ENCODE measurements around the gene ZNF518B. TPM values are rescaled to one million over a fixed set of nuclear protein-coding genes. Genes with fewer than 3 reads are reported as not detected.
A peak's percentile ranks its signal among the peaks of the same experiment; 100 is the strongest.

ZNF518B gene
- total and polyA plus RNA-seq, 3 experiments from 2014 or later = 7.5 to 18.7 (median 15.1) TPM

DNA sequence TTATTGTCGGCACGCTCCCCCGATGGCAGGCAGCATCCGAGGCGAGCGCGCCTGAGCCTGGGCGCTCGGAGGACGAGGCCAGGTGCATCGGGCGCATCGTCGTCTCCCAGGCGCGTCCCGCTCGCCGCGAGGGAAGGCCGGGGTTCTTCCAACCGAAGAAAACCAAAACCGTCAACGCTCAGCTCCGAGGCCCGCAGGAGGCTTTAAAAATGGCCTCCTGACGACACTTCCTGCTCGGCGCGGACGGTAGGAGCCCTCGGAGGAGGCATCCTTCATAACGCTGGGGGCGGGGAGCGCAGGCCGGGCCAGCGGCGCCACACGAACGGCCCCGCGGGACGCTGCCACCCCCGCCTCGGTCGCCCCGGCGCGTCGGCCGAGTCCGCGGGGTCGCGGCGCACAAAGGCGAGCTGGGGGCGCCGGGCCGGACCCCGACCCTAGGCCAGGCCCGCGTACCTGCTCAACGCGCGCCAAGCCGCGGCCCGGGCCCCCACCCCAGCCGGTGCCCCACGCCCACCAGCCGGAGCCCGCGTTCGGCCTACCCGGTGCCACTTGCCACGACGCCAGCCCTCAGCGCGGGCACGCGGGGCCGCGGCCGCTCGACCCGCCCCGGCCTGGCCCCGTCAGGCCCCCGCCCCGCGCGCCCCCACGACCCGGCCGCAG lies 501 bp downstream of the ZNF518B start:
- H3K36me3 Mint-ChIP-seq = peaks cover 20 to 31% (median 23%) of the 10 kb centered on the region in 3 donors
- ChIA-PET POLR2A (interaction anchor here (0.5 to 1.2 kb wide), 5 partner anchors 16 to 361 kb away, joined by 3 to 4 read pairs (median 3); partner anchors contain the start of gene WDR1), CTCF (interaction anchor here (1.6 kb wide), 1 partner anchor 438 kb away, joined by 4 read pairs; no protein-coding TSS in a partner anchor)
- peaks cover 37 to 74% (median 66%) of the 10 kb centered on the region in 3 donors for H3K4me1 Mint-ChIP-seq
- Histone ChIP-seq H3K4me1 (ENCODE audit: insufficient read depth, low read length) (peaks cover 29% of the 10 kb centered on the region), H3K36me3 (ENCODE audit: insufficient read depth, low read length) (peaks cover 8% of the 10 kb centered on the region), H3K4me3 (ENCODE audit: low read length) (peak overlapping the region; percentile 64), H3K9me3 (ENCODE audit: low read length) (peaks cover 3% of the 10 kb centered on the region), H3K27me3 (ENCODE audit: insufficient read depth, low read length, poor library complexity, severe bottlenecking) (no peaks in the 10 kb centered on the region), H3K27ac (ENCODE audit: low read depth, low read length) (peak overlapping the region; percentile 61)
- DNase-seq = peak; percentile 43 to 78 (median 60)
- peaks cover 0 to 9% (median 1%) of the 10 kb centered on the region in 5 donors for H3K9me3 Mint-ChIP-seq
- peak overlapping the region; percentile 61 to 95 (median 92) for H3K27ac Mint-ChIP-seq
- H3K4me3 Mint-ChIP-seq = peak overlapping the region; percentile 88 to 94 (median 88)
- H3K27me3 Mint-ChIP-seq = peaks cover under 1 to 2% of the 10 kb centered on the region in 2 donors

DNA sequence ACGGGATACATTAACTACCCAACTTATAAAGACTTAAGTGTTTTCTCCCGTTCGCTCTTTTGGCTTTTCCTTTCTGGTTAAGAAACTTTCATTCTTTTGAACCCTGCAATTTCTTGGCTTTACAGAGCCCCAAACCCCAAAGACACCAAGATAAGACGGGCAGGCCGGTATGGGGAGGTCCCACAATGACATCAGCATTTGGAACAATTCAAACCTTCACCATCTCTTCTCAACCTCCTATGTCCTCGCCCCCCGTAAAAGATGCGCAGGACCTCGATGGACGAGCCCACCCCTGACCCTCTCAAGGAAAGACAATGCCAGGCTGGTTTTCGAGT lies 999 bp downstream of the ZNF518B start:
- Histone ChIP-seq H3K27me3 (ENCODE audit: insufficient read depth, low read length, poor library complexity, severe bottlenecking) (no peaks in the 10 kb centered on the region), H3K4me3 (ENCODE audit: low read length) (peak overlapping the region; percentile 64), H3K4me1 (ENCODE audit: insufficient read depth, low read length) (peaks cover 26% of the 10 kb centered on the region), H3K36me3 (ENCODE audit: insufficient read depth, low read length) (peaks cover 8% of the 10 kb centered on the region), H3K27ac (ENCODE audit: low read depth, low read length) (peak overlapping the region; percentile 61), H3K9me3 (ENCODE audit: low read length) (peaks cover 3% of the 10 kb centered on the region)
- ChIA-PET CTCF (no interaction called here), POLR2A (interaction anchor here (1.2 kb wide), 1 partner anchor 40 kb away, joined by 3 read pairs; no protein-coding TSS in a partner anchor)
- DNase-seq = no peak
- Mint-ChIP-seq H3K9me3 (peaks cover 0 to 10% (median 0%) of the 10 kb centered on the region in 5 donors), H3K27ac (peak overlapping the region; percentile 61 to 95 (median 92)), H3K4me1 (peaks cover 33 to 72% (median 63%) of the 10 kb centered on the region in 3 donors), H3K27me3 (peaks cover 0 to 1% of the 10 kb centered on the region in 2 donors), H3K4me3 (peak overlapping the region; percentile 88 to 94 (median 88)), H3K36me3 (peaks cover 21 to 34% (median 23%) of the 10 kb centered on the region in 3 donors)

DNA sequence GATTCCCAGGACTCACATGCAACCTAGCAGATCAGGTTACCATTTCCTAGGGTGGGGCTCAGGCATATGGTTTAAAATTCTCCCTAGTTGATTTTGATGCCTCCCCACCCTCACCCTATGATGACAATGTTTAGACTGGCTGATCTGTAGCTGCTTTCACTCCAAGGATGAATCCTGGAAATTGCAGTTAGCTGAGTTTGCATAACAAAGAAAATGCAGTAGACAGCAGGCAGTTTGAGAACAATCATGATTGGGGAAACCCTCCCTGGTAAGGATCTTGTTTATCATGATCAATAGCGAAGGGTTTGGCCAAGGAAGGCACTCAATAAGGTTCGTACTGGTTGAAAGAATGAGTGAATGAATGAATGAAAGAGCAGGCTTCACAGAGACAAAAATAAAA lies 2.1 kb downstream of the ZNF518B start:
- POLR2A ChIA-PET = no interaction called here
- Histone ChIP-seq H3K27me3 (ENCODE audit: insufficient read depth, low read length, poor library complexity, severe bottlenecking) (no peaks in the 10 kb centered on the region), H3K4me1 (ENCODE audit: insufficient read depth, low read length) (peaks cover 20% of the 10 kb centered on the region), H3K4me3 (ENCODE audit: low read length) (no peak overlapping the region), H3K36me3 (ENCODE audit: insufficient read depth, low read length) (peaks cover 11% of the 10 kb centered on the region), H3K9me3 (ENCODE audit: low read length) (peaks cover 3% of the 10 kb centered on the region), H3K27ac (ENCODE audit: low read depth, low read length) (no peak overlapping the region)
- peaks cover 25 to 68% (median 55%) of the 10 kb centered on the region in 3 donors for H3K4me1 Mint-ChIP-seq
- H3K27ac Mint-ChIP-seq = peak overlapping the region in 1 of 8 donors; percentile 92
- peak overlapping the region in 5 of 7 donors; percentile 7 to 93 (median 41) for H3K4me3 Mint-ChIP-seq
- CTCF ChIA-PET = no interaction called here
- peaks cover 0 to 17% (median 4%) of the 10 kb centered on the region in 5 donors for H3K9me3 Mint-ChIP-seq
- peaks cover 25 to 44% (median 31%) of the 10 kb centered on the region in 3 donors for H3K36me3 Mint-ChIP-seq
- DNase-seq = no peak
- peaks cover 0 to 1% of the 10 kb centered on the region in 2 donors for H3K27me3 Mint-ChIP-seq

DNA sequence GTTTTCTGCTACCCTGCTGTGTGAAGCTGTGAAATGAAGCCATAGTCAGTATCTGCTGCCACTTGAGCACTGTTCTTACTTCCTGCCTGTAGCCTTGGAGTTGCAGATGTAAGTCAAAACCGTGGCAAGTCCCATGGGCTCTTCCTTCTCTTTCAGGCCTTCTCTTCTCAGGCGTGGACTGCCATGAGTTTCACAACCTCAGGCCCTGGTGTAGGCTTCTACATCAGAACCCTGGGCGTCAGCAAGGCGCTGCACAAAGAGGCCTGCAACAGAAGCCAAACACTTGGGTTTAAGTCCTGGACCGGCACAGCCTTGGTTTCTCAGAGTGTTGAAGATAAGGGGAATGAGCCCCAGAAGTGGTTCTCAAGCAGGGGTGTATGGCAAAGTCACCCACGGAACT lies 2.5 kb downstream of the ZNF518B start:
- Mint-ChIP-seq H3K4me1 (peaks cover 25 to 67% (median 52%) of the 10 kb centered on the region in 3 donors), H3K9me3 (peaks cover 0 to 20% (median 6%) of the 10 kb centered on the region in 5 donors), H3K27me3 (peaks cover 0 to 1% of the 10 kb centered on the region in 2 donors), H3K36me3 (peaks cover 29 to 48% (median 35%) of the 10 kb centered on the region in 3 donors), H3K4me3 (peak overlapping the region in 2 of 7 donors; percentile 11 to 69), H3K27ac (peak overlapping the region in 4 of 8 donors; percentile 44 to 92 (median 68))
- peaks cover 3% of the 10 kb centered on the region for H3K9me3 ChIP-seq (ENCODE audit: low read length)
- H3K27me3 ChIP-seq (ENCODE audit: insufficient read depth, low read length, poor library complexity, severe bottlenecking) = no peaks in the 10 kb centered on the region
- CTCF ChIA-PET = no interaction called here
- H3K27ac ChIP-seq (ENCODE audit: low read depth, low read length) = no peak overlapping the region
- peaks cover 20% of the 10 kb centered on the region for H3K4me1 ChIP-seq (ENCODE audit: insufficient read depth, low read length)
- POLR2A ChIA-PET = no interaction called here
- no peak overlapping the region for H3K4me3 ChIP-seq (ENCODE audit: low read length)
- no peak for DNase-seq
- H3K36me3 ChIP-seq (ENCODE audit: insufficient read depth, low read length) = peaks cover 11% of the 10 kb centered on the region

DNA sequence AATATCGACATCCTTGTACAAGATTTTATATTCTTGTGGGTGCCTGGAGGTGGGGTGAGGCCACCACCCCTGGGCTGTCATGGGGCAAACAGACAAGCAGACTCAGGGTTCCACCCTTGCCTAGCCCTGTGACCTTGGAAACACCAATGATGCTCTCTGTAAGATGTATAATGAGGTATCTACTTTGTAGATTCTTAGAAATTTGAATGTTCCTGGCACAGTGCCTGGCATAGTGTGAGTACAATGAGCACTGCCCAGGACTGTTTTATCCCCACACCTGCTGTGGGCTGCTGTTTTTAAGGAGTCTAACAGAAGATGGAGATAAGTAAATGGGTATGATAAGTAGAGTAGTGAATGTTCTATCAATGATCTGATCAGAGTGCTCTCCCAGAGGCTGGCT lies 3.1 kb downstream of the ZNF518B start:
- no peak for DNase-seq
- CTCF ChIA-PET = no interaction called here
- H3K27ac ChIP-seq (ENCODE audit: low read depth, low read length) = no peak overlapping the region
- peaks cover 20% of the 10 kb centered on the region for H3K4me1 ChIP-seq (ENCODE audit: insufficient read depth, low read length)
- Mint-ChIP-seq H3K4me1 (peaks cover 25 to 61% (median 51%) of the 10 kb centered on the region in 3 donors), H3K9me3 (peaks cover 0 to 25% (median 9%) of the 10 kb centered on the region in 5 donors), H3K4me3 (peak overlapping the region in 3 of 7 donors; percentile 7 to 69 (median 33)), H3K27ac (peak overlapping the region in 2 of 8 donors; percentile 44 to 92), H3K27me3 (no peaks in the 10 kb centered on the region), H3K36me3 (peaks cover 31 to 54% (median 41%) of the 10 kb centered on the region in 3 donors)
- H3K9me3 ChIP-seq (ENCODE audit: low read length) = peaks cover 3% of the 10 kb centered on the region
- H3K4me3 ChIP-seq (ENCODE audit: low read length) = no peak overlapping the region
- peaks cover 11% of the 10 kb centered on the region for H3K36me3 ChIP-seq (ENCODE audit: insufficient read depth, low read length)
- no peaks in the 10 kb centered on the region for H3K27me3 ChIP-seq (ENCODE audit: insufficient read depth, low read length, poor library complexity, severe bottlenecking)
- POLR2A ChIA-PET = no interaction called here

DNA sequence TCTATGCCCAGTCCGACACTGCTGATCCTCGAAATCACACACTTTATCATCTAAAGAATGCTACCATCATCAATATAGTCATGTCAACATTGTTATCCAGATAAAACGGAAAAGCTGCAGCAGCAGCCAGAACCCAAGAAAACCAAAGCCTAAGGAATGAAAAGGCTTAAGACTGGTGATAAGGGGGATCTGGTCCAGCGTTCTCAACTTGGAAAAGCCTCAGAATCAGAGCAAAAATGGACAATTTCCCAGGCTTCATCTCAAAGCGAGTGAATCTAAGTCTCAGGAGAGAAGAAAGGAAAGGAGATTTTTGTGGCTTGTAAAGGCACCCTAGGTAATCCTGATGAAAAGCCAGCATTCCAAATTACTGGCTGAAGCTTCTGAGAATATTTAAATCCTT lies 8.2 kb downstream of the ZNF518B start:
- CTCF ChIA-PET = interaction anchor here (2.1 kb wide), 1 partner anchor 12 kb away, joined by 7 read pairs; no protein-coding TSS in a partner anchor
- H3K36me3 ChIP-seq (ENCODE audit: insufficient read depth, low read length) = peaks cover 25% of the 10 kb centered on the region

DNA sequence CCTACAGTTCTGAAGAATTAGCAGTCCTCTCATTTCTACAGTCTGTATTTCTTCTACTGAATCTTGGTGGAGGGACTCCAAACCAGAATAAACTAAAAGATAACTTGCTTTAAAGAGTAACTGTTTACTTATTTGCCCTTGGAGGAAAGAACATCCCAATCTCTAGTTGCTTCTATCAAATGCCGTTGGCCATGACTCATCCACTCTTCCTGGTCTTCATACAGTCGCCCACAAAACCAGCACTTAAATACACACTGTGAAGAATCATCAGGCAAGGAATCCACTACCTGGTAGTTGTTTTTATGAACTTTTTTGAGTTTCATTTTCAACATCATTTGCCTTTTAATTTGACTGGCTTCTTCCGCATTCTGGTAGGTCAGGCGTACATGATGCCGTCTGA lies 14.2 kb downstream of the ZNF518B start:
- Histone ChIP-seq H3K27me3 (ENCODE audit: insufficient read depth, low read length, poor library complexity, severe bottlenecking) (no peaks in the 10 kb centered on the region), H3K9me3 (ENCODE audit: low read length) (peaks cover 8% of the 10 kb centered on the region), H3K4me3 (ENCODE audit: low read length) (no peak overlapping the region), H3K27ac (ENCODE audit: low read depth, low read length) (no peak overlapping the region), H3K36me3 (ENCODE audit: insufficient read depth, low read length) (peaks cover 14% of the 10 kb centered on the region), H3K4me1 (ENCODE audit: insufficient read depth, low read length) (no peaks in the 10 kb centered on the region)
- ChIA-PET POLR2A (no interaction called here), CTCF (no interaction called here)
- H3K27ac Mint-ChIP-seq = no peak overlapping the region
- peaks cover under 1 to 6% (median 2%) of the 10 kb centered on the region in 3 donors for H3K4me1 Mint-ChIP-seq
- H3K9me3 Mint-ChIP-seq = peaks cover 42 to 75% (median 58%) of the 10 kb centered on the region in 5 donors
- peaks cover 27 to 70% (median 47%) of the 10 kb centered on the region in 3 donors for H3K36me3 Mint-ChIP-seq
- H3K4me3 Mint-ChIP-seq = no peak overlapping the region
- peaks cover 0 to 1% of the 10 kb centered on the region in 2 donors for H3K27me3 Mint-ChIP-seq
- DNase-seq = no peak

More for the DNA sequence above, 8.2 kb downstream of the ZNF518B start:
- Histone ChIP-seq H3K27me3 (ENCODE audit: insufficient read depth, low read length, poor library complexity, severe bottlenecking) (no peaks in the 10 kb centered on the region), H3K4me3 (ENCODE audit: low read length) (no peak overlapping the region), H3K27ac (ENCODE audit: low read depth, low read length) (no peak overlapping the region), H3K4me1 (ENCODE audit: insufficient read depth, low read length) (no peaks in the 10 kb centered on the region), H3K9me3 (ENCODE audit: low read length) (peaks cover 7% of the 10 kb centered on the region)
- peaks cover 7 to 40% (median 24%) of the 10 kb centered on the region in 3 donors for H3K4me1 Mint-ChIP-seq
- no peak overlapping the region for H3K4me3 Mint-ChIP-seq
- peaks cover 19 to 69% (median 47%) of the 10 kb centered on the region in 5 donors for H3K9me3 Mint-ChIP-seq
- H3K36me3 Mint-ChIP-seq = peaks cover 55 to 89% (median 83%) of the 10 kb centered on the region in 3 donors
- POLR2A ChIA-PET = no interaction called here
- no peak for DNase-seq
- H3K27me3 Mint-ChIP-seq = peaks cover 0 to 1% of the 10 kb centered on the region in 2 donors
- no peak overlapping the region for H3K27ac Mint-ChIP-seq

DNA sequence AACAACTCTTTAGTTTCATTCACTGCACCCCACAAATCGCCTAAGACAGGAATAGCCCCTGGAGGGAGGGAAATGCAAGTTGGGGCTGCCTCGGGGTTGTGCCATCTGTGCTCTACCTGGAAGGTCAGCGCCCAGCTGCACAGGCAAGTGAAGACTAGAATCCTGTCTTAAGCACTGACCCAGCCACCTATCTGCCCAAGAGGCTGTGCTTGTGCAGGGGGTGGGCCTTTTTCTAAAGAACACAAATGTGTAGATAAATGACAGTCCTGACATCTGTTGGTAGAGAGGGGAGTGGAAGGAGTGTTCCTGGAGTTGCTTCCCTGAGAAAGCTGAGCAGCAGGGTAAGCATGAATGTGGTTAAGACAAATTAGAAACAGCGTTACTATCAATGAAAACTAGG lies 15.7 kb downstream of the ZNF518B start:
- H3K27ac ChIP-seq (ENCODE audit: low read depth, low read length) = no peak overlapping the region
- Mint-ChIP-seq H3K36me3 (peaks cover 17 to 66% (median 38%) of the 10 kb centered on the region in 3 donors), H3K27ac (no peak overlapping the region), H3K4me3 (no peak overlapping the region), H3K9me3 (peaks cover 34 to 64% (median 48%) of the 10 kb centered on the region in 5 donors), H3K27me3 (peaks cover 0 to 1% of the 10 kb centered on the region in 2 donors), H3K4me1 (no peaks in the 10 kb centered on the region)
- POLR2A ChIA-PET = no interaction called here
- H3K27me3 ChIP-seq (ENCODE audit: insufficient read depth, low read length, poor library complexity, severe bottlenecking) = no peaks in the 10 kb centered on the region
- CTCF ChIA-PET = no interaction called here
- H3K4me3 ChIP-seq (ENCODE audit: low read length) = no peak overlapping the region
- peaks cover 8% of the 10 kb centered on the region for H3K9me3 ChIP-seq (ENCODE audit: low read length)
- H3K36me3 ChIP-seq (ENCODE audit: insufficient read depth, low read length) = peaks cover 14% of the 10 kb centered on the region
- no peak for DNase-seq
- H3K4me1 ChIP-seq (ENCODE audit: insufficient read depth, low read length) = no peaks in the 10 kb centered on the region
